ENCODE measurements around the gene METTL4. TPM values are rescaled to one million over a fixed set of nuclear protein-coding genes. Genes with fewer than 3 reads are reported as not detected.

Gene METTL4, protein sequence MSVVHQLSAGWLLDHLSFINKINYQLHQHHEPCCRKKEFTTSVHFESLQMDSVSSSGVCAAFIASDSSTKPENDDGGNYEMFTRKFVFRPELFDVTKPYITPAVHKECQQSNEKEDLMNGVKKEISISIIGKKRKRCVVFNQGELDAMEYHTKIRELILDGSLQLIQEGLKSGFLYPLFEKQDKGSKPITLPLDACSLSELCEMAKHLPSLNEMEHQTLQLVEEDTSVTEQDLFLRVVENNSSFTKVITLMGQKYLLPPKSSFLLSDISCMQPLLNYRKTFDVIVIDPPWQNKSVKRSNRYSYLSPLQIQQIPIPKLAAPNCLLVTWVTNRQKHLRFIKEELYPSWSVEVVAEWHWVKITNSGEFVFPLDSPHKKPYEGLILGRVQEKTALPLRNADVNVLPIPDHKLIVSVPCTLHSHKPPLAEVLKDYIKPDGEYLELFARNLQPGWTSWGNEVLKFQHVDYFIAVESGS
- total RNA-seq, result 19.1 and 26.2 TPM in 2 replicates

DNA sequence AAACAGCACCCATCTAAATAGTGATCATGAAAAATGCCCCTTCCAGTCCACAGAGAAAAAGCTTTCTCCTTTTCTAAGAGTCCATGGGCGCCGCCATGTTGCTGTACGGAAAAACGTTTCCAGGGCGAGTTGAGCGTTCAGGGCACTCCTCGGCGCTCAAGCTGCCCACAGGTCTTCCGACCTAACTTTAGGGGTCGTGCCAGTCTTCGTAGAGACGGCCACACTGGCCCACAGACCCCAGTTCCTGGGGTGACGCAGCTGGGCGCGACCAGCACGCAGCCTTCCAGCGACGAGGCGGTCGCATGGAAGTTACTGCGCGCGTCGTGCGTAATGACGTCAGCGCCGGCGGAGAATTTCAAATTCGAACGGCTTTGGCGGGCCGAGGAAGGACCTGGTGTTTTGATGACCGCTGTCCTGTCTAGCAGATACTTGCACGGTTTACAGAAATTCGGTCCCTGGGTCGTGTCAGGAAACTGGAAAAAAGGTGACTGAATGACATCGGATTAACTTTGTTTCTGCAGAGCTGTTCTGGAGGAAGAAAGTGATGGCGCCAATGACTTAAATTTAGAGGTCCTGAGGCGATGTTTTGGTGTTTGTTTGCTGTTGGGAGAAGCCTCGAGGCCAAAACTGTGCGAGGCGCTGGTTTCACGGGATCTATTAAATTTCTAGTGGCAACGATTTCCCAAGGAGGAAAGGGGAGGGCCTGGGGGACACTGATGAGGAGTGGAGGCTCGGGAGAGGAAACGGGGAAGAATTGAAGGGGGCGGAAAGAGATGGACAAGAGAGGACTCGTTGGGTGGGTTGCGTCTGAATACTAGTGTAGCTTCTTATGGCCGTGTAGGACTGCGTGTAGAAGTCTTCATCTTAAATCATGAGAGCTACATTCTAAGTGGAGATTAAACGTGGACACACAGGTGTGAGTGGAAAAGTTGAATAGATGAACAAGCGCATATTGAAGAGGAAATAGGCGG, at the start of gene METTL4, which contains the start of gene NDC80:
Gene METTL4, minus strand, starts transcription at position 306 of the 971 bp plus-strand sequence. CDS start 4,289 bp downstream, outside the sequence.
Gene NDC80, plus strand, starts transcription at position 358 of the 971 bp plus-strand sequence. CDS start 1,429 bp downstream, outside the sequence.
- intact Hi-C loops (cut with micrococcal nuclease), result loop anchor here (1.0 to 10.0 kb wide), 8 partner anchors 17 to 1759 kb away; partner anchors contain the start of genes MYL12A, MYL12B, TGIF1 and YES1

DNA sequence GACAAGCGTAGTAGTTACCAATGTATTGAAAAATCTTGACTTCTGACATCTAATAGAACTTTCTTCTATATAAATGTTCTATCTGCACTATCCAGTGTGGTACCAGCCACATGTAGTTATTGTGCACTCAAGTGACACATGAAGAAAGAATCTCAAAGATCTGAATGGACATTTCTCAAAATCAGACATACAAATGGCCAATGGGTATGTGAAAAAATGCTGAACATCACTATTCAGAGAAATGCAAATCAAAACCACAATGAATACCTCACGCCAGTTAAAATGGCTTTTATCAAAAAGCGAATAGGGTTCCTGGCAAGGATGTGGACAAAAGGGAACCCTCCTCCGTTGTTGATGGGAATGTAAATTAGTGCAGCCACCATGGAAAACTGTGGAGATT, 46.7 kb upstream of the METTL4 start:
- intact Hi-C loops (cut with micrococcal nuclease), result no loop called here

DNA sequence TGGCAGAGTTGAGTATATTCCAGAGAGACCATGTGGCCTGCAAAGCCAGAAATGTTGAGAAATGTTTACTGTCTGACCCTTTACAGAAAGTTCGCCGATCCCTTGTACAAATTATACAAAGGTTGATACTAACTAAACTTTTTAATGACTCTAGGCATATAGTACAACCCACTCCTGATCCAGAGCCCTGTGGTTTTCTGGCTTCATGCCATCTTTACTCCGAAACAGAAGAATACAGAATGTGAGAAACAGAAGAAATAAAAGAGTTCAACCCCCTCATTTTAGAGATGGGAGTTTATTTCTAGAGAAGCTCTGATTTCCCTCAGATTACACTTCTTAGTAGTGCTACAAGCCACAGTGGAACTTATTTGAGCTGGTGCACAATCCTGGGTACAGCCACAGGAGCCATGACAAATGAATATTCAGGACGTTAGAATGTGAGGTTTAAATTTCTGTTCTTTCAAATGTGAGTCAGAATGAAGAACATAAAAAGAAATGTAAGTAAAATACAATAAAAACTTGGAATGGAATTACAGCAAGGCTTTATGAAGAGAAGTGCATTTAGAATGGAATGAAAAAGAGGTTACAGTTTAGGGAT, 46.2 kb upstream of the METTL4 start:
- intact Hi-C loops (cut with micrococcal nuclease), result no loop called here

DNA sequence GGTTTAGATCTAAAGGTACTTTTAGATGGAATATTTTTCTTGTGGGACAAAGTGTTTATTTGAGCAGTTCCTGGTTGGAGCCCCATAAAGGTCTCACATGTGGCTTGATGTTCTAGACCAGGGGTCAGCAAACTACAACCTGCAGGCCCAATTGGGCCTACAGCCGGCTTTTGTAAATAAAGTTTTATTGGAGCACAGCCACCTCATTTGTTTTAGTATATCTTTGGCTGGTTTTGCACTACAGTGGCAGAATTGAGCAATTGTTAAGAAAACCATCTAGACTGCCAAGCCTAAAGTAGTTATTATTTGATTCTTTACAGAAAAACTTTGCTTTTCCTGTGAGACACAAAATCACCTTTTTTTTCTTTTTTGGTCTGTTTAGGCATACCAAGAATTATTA, 41.7 kb upstream of the METTL4 start:
- intact Hi-C loops (cut with micrococcal nuclease), result no loop called here

DNA sequence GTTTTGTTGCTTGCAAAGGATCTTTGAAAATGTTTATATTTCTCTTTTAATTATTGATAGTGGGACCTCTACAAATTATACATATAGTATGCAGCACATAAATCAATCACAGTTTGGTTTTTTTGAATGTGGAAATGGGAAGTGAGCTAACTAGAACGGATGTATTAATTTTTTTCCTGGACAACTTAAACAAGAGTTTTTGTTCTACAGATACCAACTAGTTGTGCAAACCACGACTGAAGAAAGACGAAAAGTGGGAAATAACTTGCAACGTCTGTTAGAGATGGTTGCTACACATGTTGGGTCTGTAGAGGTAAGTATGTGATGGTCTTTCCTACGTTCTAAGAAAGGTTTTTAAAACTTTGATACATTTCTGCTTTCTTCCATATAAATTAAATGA, 39.2 kb upstream of the METTL4 start:
- intact Hi-C loops (cut with micrococcal nuclease), result no loop called here

DNA sequence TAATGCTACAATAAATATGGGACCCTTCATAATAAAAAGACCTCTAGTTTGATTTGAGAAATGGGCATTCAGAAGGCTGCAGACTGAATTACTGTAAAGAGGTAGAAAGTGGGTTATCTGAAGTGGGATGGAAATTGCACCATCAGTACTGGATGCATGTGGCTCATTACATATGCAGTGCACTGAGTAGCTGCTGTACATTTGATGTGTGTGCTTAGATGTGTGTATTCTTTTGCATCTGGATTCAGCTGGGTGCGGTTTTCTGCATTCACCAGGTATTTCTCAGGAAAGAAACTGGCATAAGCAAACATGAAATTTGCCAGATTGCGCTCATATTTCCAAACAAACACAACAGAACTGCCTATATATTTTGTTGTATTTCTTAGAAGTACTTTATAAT, 38.3 kb upstream of the METTL4 start:
- intact Hi-C loops (cut with micrococcal nuclease), result loop anchor here (5.0 kb wide), 1 partner anchor 73 kb away; no protein-coding TSS in a partner anchor

DNA sequence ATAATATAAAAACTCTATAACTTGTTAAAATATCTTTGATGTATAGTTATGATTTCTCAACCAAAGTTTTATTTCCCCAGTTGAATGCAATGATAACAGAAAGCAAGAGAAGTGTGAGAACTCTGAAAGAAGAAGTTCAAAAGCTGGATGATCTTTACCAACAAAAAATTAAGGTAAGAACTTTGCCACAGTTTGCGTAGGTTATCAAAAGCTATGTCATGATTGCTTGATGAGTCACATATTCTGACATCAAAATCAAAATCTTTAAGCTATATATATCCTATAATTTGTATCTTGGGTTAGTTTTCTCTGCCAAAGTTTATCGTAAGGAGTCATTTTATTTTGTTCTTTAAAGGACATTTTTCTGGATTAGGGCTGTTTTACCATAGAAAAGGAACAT, 35.0 kb upstream of the METTL4 start:
- intact Hi-C loops (cut with micrococcal nuclease), result loop anchor here (5.0 kb wide), 1 partner anchor 76 kb away; no protein-coding TSS in a partner anchor

DNA sequence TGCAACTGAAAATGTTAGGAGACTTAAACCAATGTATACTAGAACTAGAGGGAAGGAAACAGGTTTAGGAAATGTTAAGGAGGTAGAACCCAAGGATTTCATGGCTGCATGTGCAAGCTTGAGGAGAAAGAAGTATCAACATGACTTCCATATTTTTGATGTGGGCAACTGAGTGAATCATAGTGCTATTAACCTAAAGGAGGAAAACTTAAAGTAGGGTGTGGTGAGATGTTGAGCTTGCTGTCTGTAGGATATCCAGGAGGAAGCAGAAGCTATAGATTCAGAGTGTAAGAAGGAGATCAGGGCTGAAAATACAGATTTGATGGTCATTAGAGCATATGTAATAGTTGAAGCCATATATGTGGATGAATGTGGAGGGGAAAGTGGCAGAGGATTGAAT, 31.5 kb upstream of the METTL4 start:
- intact Hi-C loops (cut with micrococcal nuclease), result no loop called here

DNA sequence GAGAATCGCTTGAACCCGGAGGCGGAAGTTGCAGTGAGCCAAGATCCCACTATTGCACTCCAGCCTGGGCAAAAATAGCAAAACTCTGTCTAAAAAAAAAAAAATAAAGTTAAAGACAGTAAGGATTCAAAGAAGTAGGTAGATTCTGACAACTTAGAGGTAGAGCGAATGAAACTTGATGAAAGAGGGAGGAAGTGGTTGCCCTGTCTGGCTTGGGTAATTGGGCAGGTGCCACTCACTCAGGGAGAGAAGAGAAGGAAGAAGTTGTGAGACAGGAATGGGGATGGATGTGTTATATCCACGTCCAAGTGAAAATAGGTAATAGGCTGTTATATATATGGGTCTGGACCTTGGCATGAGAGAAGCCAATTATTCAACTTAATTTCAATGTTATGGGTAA, 26.3 kb upstream of the METTL4 start:
- intact Hi-C loops (cut with micrococcal nuclease), result no loop called here

DNA sequence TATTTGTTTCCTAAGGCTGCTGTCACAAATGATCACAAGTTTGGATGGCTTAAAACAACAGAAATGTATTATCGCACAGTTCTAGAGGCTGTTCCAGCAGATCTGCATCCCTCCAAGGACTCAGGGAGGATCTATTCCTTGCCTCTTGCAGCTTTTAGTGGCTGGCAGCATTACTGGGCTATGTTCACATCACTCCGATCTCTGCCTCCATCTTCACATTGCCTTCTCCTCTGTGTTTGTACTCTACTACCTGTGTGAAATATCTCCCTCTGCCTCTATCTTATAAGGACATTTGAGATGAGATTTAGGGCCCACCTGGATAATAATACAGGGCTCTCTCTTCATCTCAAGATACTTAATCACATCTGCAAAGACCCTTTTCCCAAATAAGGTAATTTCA, 19.0 kb upstream of the METTL4 start:
- intact Hi-C loops (cut with micrococcal nuclease), result no loop called here

DNA sequence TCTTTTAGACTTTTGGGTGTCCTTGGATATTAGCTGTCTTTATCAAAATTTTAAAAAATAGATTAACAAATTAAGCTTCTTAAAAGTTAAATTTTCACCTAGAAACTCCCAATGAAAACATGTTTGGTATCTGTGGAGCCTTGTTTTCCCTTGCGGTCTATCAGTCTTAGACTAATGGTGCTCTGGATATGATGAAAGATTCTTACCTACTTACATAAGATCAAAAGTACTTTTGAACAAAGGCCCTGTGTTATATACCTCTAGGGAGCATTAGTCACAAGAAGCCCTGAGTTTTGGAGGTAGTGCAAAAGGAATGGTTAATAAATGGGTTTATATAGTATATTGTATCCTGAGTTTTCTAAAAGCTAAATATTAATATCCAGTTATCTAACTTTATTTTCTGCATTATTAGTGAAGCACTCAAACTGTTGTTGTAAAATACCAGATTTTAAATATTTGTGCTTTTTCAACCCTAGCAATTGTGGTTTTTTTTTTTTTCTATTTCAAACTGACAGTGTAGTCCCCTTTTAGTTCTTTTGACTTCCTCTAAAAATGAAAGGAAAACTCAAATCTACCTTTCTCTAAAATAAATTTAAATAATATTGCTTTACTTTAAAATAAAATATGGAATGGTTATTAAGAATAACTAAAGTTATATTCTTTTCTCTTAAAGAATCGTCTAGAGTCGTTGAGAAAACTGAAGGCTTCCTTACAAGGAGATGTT, 18.2 kb upstream of the METTL4 start:
- intact Hi-C loops (cut with micrococcal nuclease), result loop anchor here (1.0 to 2.0 kb wide), 4 partner anchors 16 to 67 kb away; no protein-coding TSS in a partner anchor

DNA sequence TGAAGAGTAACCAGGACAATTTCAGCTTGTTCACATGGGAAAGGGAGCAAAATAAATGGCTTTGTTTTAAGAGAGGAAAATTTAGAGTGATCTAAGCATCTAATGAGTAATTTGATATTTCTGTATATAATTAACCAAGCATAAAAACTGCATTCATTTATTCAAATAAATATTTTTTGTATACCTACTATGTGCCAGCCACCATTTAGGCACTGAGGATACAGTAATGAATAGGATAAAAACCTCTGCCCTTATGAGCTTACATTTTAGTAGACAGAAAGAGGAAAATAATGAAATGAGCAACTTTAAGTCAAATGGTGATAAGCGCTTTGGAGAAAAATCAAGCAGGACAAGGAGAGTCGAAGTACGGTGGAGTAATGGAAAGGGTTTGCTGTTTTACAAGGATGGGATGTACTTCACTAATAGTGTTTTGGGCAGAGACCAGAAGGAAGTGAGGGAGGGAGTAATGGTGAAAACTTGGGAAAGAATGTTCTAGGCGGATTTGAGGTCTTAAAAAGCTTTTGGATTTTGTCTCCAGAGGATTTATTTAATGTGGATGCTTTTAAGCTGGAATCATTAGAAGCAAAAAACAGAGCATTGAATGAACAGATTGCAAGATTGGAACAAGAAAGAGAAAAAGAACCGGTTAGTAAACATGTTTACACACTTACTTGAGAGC, 17.5 kb upstream of the METTL4 start:
- intact Hi-C loops (cut with micrococcal nuclease), result loop anchor here (1.0 to 2.0 kb wide), 4 partner anchors 16 to 68 kb away; no protein-coding TSS in a partner anchor

DNA sequence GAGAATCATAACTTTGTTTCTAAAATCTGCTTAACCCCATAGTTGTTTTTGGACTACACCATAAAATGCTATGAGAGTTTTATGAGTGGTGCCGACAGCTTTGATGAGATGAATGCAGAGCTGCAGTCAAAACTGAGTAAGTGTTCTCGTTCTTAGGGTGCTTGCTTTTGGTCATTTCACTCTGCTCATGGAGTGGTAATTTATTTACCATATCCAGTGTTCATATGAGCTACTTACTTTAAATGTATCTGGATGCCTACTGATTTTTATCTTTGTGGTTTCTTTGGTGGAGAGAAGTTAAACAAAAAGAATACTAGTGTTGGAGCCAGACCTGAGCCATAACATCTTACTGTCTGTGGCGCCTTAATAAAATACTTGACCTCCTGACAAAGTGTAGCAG, 16.5 kb upstream of the METTL4 start:
- intact Hi-C loops (cut with micrococcal nuclease), result loop anchor here (2.0 kb wide), 2 partner anchors 15 to 69 kb away; no protein-coding TSS in a partner anchor

DNA sequence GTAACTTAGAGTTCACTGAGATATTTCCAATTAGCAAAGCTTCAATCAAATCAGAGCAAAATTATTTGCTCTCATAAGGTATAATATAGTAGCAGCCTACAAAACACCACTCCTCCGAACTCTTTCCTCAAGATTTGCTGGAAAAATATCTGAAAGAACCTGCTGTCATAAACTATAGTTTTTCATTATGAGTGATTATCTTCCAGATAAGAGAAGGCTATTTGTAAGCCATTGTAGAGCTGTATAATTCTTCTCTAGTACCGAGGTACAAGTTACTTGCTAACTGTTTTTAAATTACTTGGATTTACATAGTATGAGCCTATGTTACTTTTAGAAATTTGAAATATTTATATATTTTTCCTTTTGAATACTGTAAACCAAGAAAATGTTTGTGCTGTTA, 2.1 kb upstream of the METTL4 start:
- intact Hi-C loops (cut with micrococcal nuclease), result loop anchor here (1.0 to 10.0 kb wide), 6 partner anchors 15 to 1761 kb away; partner anchors contain the start of genes MYL12B, TGIF1 and YES1

DNA sequence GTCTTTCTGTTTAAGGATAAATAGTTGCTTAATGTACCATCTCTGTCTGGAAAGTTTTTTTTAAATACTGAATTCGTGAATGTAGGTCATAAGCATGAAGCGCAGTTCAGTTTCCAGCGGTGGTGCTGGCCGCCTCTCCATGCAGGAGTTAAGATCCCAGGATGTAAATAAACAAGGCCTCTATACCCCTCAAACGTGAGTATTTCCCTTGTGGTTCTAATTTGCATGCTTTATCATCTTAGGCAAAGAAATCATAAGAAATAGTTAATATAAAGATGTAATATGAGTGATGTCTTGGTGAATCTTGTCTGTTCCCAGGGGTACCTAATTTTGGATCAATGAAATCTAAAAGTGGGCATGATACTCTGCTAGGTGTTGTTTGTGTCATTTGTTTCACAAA, 1.6 kb upstream of the METTL4 start:
- intact Hi-C loops (cut with micrococcal nuclease), result loop anchor here (1.0 to 10.0 kb wide), 6 partner anchors 16 to 1761 kb away; partner anchors contain the start of genes MYL12B, TGIF1 and YES1

DNA sequence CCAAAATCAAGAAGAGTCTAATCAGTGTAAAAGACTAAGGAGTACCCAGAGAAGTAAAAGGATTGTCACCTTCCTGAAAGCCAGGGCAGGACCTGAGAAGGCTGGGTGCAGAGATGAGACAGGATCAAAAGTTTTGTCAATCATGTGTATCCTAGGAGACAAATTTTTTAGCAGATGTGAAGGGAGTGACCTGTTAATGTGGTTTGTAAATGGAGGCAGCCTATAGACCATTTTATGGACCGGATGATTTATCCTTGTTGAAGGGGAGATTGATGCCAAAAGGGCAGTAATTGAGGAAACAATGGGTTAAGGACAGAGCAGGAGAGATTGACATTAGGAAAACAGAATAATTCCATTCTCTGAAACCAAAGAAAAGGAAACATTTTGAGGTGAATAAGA, 865 bp upstream of the METTL4 start:
- intact Hi-C loops (cut with micrococcal nuclease), result loop anchor here (2.0 to 10.0 kb wide), 5 partner anchors 17 to 1760 kb away; partner anchors contain the start of genes MYL12B, TGIF1 and YES1

DNA sequence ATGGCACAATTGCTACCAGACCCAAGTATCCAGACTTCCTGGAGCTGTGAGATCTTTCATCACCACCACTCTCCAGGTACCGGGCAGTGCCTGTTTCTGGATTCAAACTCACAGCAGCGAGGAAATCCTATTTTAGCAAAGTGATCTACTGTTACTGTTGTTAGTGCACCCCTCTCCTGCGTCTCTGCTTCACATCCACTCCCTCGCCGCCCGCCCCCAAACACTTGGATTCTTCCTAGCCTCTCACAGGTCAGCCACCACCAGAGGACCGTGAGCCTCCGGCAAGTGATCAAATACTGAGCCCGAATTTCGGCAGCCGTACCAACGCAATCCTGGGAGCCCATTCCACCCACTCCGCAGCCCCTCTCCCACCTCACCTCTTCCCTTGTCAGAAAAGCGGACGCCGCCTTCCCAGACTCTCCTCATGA, 519 bp downstream of the METTL4 start:
- intact Hi-C loops (cut with micrococcal nuclease), result loop anchor here (1.0 to 10.0 kb wide), 7 partner anchors 66 to 1758 kb away; partner anchors contain the start of genes MYL12A, MYL12B, TGIF1 and YES1

DNA sequence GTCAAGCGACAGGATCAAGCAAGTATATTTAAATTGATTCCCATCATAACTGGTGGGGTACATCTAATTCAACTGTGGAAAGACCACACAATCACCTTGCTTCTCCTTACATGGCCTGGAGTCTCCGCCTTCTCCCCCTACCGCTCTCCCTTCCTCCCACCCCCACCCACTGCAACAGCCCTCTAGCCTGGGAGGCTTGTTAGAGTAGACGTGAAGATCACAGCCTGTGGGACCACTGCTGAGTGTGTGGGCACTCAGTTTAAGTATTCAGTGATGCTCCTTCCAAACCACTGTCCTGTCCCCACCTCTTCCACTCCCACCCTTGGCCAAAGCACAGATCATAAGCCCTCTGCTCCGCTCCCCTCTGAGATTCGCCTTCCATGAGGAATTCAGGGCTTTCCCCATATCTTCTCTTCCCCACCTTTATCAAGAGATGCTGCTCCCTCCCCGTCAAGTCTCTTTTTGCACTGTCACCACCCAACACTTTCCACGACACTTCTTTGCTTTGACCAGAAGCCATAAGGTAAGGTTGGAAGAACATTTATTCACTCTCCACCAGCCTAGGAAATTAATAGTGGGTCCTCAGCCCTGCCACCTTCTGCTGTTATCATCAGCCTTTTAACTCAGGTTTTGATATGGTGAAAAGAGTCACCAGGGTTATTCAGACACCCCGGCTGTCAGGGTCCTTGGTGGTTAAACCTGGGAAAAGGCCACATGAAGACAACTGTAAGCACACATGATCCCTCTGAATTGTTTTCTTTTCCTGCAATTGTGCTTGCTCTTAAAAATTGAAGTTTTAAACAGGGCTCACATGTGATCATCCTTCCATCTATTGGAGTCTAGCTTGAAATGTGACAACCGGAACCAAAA, 1.7 kb downstream of the METTL4 start:
- intact Hi-C loops (cut with micrococcal nuclease), result loop anchor here (2.0 to 10.0 kb wide), 5 partner anchors 315 to 1757 kb away; partner anchors contain the start of genes MYL12A, MYL12B, TGIF1 and YES1
